8988T (cell line): ENCODE measurements around the gene STARD13.

ENCODE experiments used
- DNase-seq: peaks from one replicate; pipeline ENCODE4 v3.0.0; 2011

STARD13 gene

GRCh38 chr13:33227927-33228647, 57.5 kb downstream of the STARD13 start:
- DNase-seq: no peak

GRCh38 chr13:33224686-33225085, 60.9 kb downstream of the STARD13 start:
- DNase-seq: no peak

GRCh38 chr13:33224191-33224590, 61.4 kb downstream of the STARD13 start:
- DNase-seq: no peak

GRCh38 chr13:33219926-33220325, 65.6 kb downstream of the STARD13 start:
- no peak for DNase-seq

- DNase-seq: no peak
Measured at GRCh38 chr13:33218426-33218825, 67.1 kb downstream of the STARD13 start.

- no peak for DNase-seq
Measured at GRCh38 chr13:33218020-33218419, 67.5 kb downstream of the STARD13 start.

- DNase-seq: no peak
Measured at GRCh38 chr13:33217256-33217655, 68.3 kb downstream of the STARD13 start.

- DNase-seq: no peak
Measured at GRCh38 chr13:33213797-33214196, 71.8 kb downstream of the STARD13 start.

GRCh38 chr13:33213024-33213768, 72.4 kb downstream of the STARD13 start:
- no peak for DNase-seq

- no peak for DNase-seq
Measured at GRCh38 chr13:33212396-33212795, 73.2 kb downstream of the STARD13 start.

GRCh38 chr13:33210090-33210489, 75.5 kb downstream of the STARD13 start:
- no peak for DNase-seq

GRCh38 chr13:33208290-33209220, 77.0 kb downstream of the STARD13 start:
- DNase-seq: no peak

GRCh38 chr13:33207615-33207961, 78.0 kb downstream of the STARD13 start:
- no peak for DNase-seq

GRCh38 chr13:33206945-33207614, 78.5 kb downstream of the STARD13 start:
- no peak for DNase-seq

- no peak for DNase-seq
Measured at GRCh38 chr13:33206425-33206824, 79.1 kb downstream of the STARD13 start.

GRCh38 chr13:33205804-33206221, 79.7 kb downstream of the STARD13 start:
- no peak for DNase-seq

GRCh38 chr13:33205224-33205623, 80.3 kb downstream of the STARD13 start:
- DNase-seq: no peak

- no peak for DNase-seq
Measured at GRCh38 chr13:33204130-33204927, 81.2 kb downstream of the STARD13 start.

GRCh38 chr13:33202644-33203169, 82.8 kb downstream of the STARD13 start:
- DNase-seq: no peak

- no peak for DNase-seq
Measured at GRCh38 chr13:33201659-33202058, 83.9 kb downstream of the STARD13 start.

- no peak for DNase-seq
Measured at GRCh38 chr13:33199289-33199850, 86.2 kb downstream of the STARD13 start.
